ENCODE data around the gene RALGDS. TPM values are rescaled to one million over a fixed set of nuclear protein-coding genes. Genes with fewer than 3 reads are reported as not detected.

Gene RALGDS
- polyA plus RNA-seq, 1 donor (not counting 4 experiments of a cell fraction or from before 2014, with no cell fraction given) = 22.6 TPM

DNA sequence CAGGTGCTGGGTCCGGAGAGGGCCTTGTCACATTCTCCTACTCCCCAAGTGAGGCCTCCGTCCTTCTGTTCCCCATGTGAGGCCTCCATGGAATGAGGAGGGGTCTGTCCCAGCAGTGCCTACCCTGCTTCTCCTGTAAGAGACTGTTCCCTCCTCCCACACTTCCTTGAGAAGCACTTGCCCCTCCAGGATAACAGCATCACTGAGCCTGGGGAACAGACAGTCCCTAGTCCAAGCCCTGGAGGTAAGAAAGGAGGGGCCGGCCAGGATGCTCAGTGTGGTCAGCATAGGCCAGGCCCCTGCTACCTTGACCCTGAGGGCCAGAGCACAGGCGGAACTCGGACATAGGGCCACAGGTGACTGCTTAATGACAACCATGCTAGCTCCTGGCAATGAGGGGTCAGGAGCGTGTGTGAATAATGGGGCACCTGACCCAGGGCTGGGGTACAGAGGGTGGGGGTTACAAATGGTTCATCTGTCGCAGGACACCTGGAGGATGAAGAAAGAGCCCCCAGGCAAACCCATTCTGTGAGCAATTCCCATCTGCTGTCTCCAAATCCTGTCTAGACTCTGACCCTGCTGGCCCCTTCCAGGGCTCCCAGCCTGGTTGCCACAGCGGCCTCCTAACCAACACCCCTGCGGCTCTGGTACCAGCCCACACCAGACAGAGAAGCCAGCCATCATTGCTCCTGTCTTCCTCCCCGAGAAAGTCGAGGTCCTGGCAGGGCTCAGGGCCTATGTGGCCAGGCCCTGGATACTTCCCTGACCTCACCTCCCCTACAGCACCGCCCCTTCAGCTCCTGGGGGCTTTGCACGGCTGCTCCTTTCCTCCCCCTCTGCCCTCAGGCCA lies 20.3 kb downstream of the RALGDS start:
- Histone ChIP-seq H3K27ac (ENCODE audit: control insufficient read depth, insufficient read depth, low read length) (no peak overlapping the region), H2AFZ (ENCODE audit: control insufficient read depth, low read length) (no peak overlapping the region), H3K4me1 (ENCODE audit: control insufficient read depth, extremely low read depth, insufficient read depth, low read length) (no peaks in the 10 kb centered on the region), H3K27me3 (ENCODE audit: control insufficient read depth, extremely low read depth, insufficient read depth, low read length) (no peaks in the 10 kb centered on the region), H3K9me3 (ENCODE audit: control insufficient read depth, low read depth, low read length) (no peaks in the 10 kb centered on the region), H4K20me1 (ENCODE audit: control insufficient read depth, extremely low read depth, insufficient read depth, low read length) (no peaks in the 10 kb centered on the region), H3K4me2 (ENCODE audit: control insufficient read depth, extremely low read depth, insufficient read depth, low read depth, low read length) (no peak overlapping the region), H3K4me3 (ENCODE audit: control insufficient read depth in 2 of 3, extremely low read depth in 1 of 3, insufficient read depth in 2 of 3, low read depth in 1 of 3, low read length in 3 of 3) (no peak overlapping the region), H3K36me3 (ENCODE audit: control insufficient read depth in 2 of 2, extremely low read depth in 1 of 2, insufficient read depth in 2 of 2, low read length in 2 of 2) (peaks cover 48 to 50% of the 10 kb centered on the region in 2 experiments), H3K9me1 (ENCODE audit: control insufficient read depth, extremely low read depth, insufficient read depth, low read length) (no peaks in the 10 kb centered on the region), H3K9ac (ENCODE audit: control insufficient read depth, extremely low read depth, insufficient read depth, low read length) (no peak overlapping the region), H3K79me2 (ENCODE audit: control insufficient read depth, insufficient read depth, low read length) (no peaks in the 10 kb centered on the region)
- dilution Hi-C loops (cut with MboI; ENCODE audit: extremely low pct_ligation_motif_present, low sequenced_read_pairs) = no loop called here
- FAIRE-seq (no peak), DNase-seq (ENCODE audit: low read depth, low spot score) (no peak)
- TF ChIP-seq, protein P1, sequence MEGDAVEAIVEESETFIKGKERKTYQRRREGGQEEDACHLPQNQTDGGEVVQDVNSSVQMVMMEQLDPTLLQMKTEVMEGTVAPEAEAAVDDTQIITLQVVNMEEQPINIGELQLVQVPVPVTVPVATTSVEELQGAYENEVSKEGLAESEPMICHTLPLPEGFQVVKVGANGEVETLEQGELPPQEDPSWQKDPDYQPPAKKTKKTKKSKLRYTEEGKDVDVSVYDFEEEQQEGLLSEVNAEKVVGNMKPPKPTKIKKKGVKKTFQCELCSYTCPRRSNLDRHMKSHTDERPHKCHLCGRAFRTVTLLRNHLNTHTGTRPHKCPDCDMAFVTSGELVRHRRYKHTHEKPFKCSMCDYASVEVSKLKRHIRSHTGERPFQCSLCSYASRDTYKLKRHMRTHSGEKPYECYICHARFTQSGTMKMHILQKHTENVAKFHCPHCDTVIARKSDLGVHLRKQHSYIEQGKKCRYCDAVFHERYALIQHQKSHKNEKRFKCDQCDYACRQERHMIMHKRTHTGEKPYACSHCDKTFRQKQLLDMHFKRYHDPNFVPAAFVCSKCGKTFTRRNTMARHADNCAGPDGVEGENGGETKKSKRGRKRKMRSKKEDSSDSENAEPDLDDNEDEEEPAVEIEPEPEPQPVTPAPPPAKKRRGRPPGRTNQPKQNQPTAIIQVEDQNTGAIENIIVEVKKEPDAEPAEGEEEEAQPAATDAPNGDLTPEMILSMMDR (optimal IDR thresholded peaks at IDR 0.05 in 1 of 3, IDR thresholded peaks at IDR 0.05 in 1 of 3, conservative IDR thresholded peaks at IDR 0.05 in 1 of 3; ENCODE audit: extremely low read depth in 1 of 3, insufficient read depth in 2 of 3, low read length in 3 of 3) = no peak
- no peak for TF ChIP-seq EZH2 (IDR thresholded peaks at IDR 0.05; ENCODE audit: low read length)

DNA sequence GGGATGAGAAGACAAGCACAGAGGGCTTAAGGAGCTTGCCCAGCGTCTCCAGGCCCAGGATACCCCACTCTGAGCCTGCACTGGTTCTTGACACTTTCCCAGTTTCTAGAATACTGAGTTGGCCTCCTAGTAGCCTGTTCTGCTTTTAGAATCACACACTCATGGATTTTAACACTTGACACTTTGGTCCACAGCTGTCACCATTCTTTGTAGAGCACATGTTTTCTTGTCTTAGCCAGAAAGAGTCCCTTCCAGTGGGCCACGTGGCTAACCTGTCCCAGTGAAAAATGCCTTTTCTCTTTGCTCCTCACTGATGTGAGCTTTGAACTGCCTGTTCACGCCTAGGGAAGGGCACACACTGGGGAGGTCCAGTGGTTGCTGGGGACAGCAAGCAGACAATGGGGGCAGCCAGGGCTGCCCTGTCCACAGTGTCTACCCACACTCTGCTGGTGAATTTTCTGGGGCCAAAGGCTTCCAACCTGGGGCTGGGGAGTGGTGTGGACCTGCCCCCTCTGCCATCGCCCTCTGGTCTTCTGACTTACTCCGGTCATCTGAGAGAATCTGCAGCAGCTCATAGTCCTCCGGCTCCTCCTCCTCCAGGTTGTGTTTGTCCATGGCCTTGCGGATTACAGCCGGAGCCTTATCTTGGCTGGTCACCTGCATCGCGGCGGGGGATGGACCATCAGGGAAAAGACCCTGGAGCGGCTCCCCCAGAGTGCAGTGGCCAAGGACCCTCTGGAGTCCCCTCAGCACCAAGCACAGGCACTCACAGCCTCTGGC lies 21.1 kb downstream of the RALGDS start:
- no peak for TF ChIP-seq EZH2 (IDR thresholded peaks at IDR 0.05; ENCODE audit: low read length)
- TF ChIP-seq, protein P1 (optimal IDR thresholded peaks at IDR 0.05 in 1 of 3, IDR thresholded peaks at IDR 0.05 in 1 of 3, conservative IDR thresholded peaks at IDR 0.05 in 1 of 3; ENCODE audit: extremely low read depth in 1 of 3, insufficient read depth in 2 of 3, low read length in 3 of 3) = no peak
- no peak overlapping the region for H3K9ac ChIP-seq (ENCODE audit: control insufficient read depth, extremely low read depth, insufficient read depth, low read length)
- H3K4me2 ChIP-seq (ENCODE audit: control insufficient read depth, extremely low read depth, insufficient read depth, low read depth, low read length) = no peak overlapping the region
- no peak overlapping the region for H2AFZ ChIP-seq (ENCODE audit: control insufficient read depth, low read length)
- H3K4me1 ChIP-seq (ENCODE audit: control insufficient read depth, extremely low read depth, insufficient read depth, low read length) = no peaks in the 10 kb centered on the region
- DNase-seq (ENCODE audit: low read depth, low spot score) (no peak), FAIRE-seq (no peak)
- H3K9me1 ChIP-seq (ENCODE audit: control insufficient read depth, extremely low read depth, insufficient read depth, low read length) = no peaks in the 10 kb centered on the region
- H3K36me3 ChIP-seq (ENCODE audit: control insufficient read depth in 2 of 2, extremely low read depth in 1 of 2, insufficient read depth in 2 of 2, low read length in 2 of 2) = peaks cover 47 to 50% of the 10 kb centered on the region in 2 experiments
- H3K27ac ChIP-seq (ENCODE audit: control insufficient read depth, insufficient read depth, low read length) = no peak overlapping the region
- no peaks in the 10 kb centered on the region for H3K27me3 ChIP-seq (ENCODE audit: control insufficient read depth, extremely low read depth, insufficient read depth, low read length)
- H3K79me2 ChIP-seq (ENCODE audit: control insufficient read depth, insufficient read depth, low read length) = no peaks in the 10 kb centered on the region
- H3K9me3 ChIP-seq (ENCODE audit: control insufficient read depth, low read depth, low read length) = no peaks in the 10 kb centered on the region
- H4K20me1 ChIP-seq (ENCODE audit: control insufficient read depth, extremely low read depth, insufficient read depth, low read length) = no peaks in the 10 kb centered on the region
- dilution Hi-C loops (cut with MboI; ENCODE audit: extremely low pct_ligation_motif_present, low sequenced_read_pairs) = no loop called here
- no peak overlapping the region for H3K4me3 ChIP-seq (ENCODE audit: control insufficient read depth in 2 of 3, extremely low read depth in 1 of 3, insufficient read depth in 2 of 3, low read depth in 1 of 3, low read length in 3 of 3)
